Measurements from ENCODE around the gene CCDC97.
A peak's percentile ranks its signal among the peaks of the same experiment; 100 is the strongest.

Gene CCDC97

DNA sequence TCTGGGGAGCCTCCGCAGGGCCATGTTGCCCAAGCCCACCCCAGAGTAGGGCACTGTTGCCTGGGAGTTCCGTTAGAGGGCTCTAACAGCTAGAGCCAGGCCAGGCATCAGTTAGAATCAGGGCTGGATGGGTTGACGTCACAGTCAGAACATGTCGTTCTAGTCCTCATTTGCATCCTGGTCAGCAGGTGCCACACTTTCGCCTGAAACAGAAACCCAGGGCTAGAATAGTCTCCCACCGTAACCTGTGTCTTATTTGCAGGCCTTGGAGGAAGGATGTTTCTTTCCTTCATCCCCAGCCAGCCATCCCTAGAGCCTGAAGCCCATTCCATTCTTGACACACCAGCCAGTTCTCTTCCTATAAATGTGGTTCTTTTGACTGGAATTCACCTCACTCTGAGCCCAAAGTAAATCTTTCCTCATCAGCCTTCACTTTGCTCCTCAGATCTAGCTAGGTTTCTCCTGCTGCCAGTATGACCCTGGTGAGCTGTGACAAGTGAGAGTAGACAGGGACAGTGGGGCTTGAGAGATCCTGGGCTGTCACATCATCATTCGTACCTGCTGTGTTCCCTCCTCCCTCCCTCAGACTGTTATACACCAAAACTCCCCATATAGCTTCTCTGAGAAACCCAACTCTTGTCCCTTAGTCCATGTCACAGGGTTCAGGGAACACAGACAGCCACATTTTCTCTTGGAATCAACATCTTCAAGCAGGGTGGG, 12.2 kb upstream of the CCDC97 start:
- DNase-seq: peak in 14 of 51 donors; percentile 8 to 52 (median 19)

DNA sequence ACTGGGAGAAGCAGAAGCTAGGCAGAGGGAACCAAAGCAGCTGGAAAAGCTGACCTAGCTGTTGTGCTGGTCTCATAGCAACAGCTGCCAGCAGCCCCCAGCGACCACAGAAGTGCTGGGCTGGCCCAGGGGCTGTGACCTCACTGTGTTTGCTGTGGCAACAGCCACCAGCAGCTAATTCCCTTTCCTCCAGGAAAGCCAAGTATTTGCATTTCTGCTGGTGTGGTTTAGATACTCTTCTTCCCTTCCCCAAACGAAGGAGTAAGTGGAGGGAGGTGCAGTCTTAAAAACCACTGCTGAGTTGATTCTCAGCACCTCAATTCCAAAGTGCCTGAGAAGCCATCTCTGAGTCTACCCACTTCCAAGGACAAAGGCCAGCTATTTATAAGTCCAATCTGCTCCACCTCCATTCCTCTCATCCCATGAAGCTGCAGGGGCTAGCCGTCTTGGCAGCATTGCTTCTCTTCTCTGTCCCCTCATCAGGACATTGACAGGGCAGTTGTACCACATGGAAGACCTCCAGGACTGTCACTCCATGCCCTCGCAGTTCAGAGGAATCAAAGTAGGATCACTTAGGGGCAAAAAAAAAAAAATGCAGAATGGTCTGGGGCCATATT, 11.5 kb upstream of the CCDC97 start:
- DNase-seq: peak in 21 of 51 donors; percentile 8 to 52 (median 25)

DNA sequence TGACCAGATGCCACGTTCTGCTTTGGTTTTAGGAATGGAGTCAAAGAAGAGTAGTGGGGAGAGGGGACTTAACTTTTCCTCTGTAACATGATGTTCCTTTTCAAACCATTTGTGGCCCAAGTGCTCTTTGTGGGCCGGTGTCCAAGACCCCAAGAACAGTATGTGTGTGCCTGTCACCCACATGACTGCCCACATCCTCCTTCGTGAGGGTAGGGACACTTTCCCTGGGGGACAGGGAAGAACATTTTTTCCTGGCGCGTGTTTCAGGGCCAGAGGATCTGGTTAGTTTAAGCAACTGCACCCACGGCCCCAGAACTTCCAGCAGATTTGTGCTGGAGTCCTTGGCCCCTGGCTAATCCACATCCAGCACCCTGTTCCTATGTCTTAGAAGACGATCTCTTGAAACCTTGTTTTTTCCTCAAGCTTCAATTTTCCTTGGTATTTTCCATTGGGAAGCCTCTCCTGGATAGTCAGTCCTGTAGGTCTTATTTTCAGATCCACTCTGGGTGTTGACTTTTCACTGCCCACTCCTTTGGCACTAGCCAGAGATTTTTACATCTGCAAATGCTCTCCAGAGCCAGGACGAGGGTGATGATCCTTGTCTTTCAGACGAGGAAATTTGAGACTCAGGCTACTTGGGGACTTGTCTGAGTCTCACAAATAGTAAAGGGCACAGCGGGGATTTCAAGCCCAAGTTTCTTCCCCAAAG, 10.8 kb upstream of the CCDC97 start:
- peak in 5 of 51 donors; percentile 7 to 19 (median 16) for DNase-seq

DNA sequence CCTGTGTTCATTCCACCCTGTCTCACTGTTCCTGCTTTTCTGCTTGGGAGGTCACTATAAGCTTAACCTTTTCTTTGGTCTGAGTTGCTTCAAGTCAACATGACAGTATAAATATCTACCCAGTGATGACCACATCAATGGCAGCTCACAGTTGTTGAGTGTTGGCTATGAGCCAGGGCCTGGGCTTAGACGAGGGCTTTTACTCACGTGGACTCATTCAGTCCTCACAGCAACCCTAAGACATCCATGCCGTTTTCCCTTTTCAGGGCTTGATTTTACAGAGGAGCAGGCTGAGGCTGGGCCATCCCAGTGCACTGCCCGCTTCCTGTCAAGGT, 10.2 kb upstream of the CCDC97 start:
- peak in 13 of 51 donors; percentile 5 to 39 (median 13) for DNase-seq

DNA sequence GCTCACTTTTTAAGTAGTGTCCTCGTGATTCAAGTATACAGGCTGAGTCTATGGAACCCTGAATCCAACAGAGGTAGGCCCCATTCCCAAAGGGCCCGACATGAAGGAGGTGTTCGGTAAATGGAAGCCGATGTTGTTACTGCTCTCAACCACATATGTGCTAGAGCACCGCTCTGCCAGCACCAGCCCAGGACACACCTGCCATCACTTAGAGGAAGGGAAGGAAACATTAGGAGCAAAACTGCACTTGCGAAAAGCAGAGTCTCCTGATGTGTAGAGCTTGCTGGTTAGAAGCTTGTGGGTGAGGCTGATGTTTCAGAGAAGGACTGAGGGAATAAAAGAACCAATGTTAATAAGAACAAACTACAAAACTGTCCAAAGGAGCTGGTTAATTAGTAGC, 9.4 kb upstream of the CCDC97 start:
- no peak for DNase-seq

DNA sequence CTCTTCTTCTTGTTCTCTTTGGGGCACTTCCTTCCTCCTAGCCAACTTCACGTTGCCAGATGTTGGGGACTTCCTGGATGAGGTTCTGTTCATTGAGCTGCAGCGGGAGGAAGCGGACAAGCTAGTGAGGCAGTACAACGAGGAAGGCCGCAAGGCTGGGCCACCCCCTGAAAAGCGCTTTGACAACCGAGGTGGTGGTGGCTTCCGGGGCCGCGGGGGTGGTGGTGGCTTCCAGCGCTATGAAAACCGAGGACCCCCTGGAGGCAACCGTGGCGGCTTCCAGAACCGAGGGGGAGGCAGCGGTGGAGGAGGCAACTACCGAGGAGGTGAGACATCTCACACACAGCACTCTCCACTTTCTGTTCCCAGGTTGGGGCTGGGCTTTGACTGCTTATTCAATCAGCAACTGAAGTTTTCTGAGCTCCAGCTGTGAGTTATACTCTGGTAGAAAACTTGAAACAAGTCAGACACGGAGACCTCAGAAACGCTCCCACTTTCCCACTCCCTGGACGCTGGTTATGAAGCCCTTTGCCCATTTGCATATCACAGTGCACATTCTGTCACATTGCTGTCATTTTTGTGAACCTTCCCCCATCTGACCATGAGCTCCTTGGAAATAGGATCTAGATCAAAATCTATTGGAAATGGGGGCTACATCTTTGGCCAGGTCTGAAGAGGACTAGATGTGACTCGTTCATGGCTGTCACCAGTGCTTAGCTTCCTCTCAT, 7.2 kb upstream of the CCDC97 start:
- peak in 1 of 51 donors; percentile 6 for DNase-seq

DNA sequence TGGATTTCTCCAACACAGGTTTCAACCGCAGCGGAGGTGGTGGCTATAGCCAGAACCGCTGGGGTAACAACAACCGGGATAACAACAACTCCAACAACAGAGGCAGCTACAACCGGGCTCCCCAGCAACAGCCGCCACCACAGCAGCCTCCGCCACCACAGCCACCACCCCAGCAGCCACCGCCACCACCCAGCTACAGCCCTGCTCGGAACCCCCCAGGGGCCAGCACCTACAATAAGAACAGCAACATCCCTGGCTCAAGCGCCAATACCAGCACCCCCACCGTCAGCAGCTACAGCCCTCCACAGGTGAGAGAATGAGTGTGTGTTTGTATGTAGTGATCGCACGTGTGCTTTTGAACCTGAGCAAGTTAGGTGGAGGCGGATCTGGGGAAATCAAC, 6.0 kb upstream of the CCDC97 start:
- no peak for DNase-seq

DNA sequence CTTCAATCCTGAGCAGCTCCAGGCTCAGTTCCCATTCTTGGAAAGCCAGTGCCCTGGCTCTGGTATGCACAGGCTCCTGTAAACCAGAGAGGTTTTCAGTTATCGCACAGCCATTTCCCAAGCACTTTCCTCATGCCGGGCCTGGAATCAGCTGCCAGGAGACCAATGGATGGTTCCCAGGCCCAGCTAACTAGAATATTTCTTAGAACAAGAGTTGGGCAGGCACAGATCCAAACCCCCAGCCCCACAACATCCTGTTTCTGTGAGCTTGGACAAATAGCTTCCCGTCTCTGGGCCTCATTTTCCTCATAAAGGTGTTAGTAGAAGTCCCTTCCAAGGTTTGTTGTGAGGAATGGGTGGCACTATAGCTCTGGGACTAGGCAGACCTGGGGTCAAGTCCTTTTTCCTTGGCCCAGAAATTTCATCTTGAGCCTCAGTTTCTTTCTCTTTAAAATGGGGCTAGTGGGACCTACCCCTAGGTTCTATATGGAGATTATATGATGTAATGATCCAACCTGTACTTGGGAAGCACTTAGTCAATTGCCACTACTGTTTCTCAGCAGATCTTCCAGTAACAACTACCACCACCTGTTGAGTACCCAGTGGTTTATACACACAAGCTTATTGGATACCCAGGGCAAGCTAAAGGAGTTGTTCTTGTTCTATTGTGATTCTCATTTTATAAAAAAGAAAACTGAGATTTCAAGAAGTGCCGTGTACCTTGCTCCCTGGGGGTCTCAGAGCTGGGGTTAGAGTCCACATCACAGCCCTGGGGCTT, 5.1 kb upstream of the CCDC97 start:
- no peak for DNase-seq

DNA sequence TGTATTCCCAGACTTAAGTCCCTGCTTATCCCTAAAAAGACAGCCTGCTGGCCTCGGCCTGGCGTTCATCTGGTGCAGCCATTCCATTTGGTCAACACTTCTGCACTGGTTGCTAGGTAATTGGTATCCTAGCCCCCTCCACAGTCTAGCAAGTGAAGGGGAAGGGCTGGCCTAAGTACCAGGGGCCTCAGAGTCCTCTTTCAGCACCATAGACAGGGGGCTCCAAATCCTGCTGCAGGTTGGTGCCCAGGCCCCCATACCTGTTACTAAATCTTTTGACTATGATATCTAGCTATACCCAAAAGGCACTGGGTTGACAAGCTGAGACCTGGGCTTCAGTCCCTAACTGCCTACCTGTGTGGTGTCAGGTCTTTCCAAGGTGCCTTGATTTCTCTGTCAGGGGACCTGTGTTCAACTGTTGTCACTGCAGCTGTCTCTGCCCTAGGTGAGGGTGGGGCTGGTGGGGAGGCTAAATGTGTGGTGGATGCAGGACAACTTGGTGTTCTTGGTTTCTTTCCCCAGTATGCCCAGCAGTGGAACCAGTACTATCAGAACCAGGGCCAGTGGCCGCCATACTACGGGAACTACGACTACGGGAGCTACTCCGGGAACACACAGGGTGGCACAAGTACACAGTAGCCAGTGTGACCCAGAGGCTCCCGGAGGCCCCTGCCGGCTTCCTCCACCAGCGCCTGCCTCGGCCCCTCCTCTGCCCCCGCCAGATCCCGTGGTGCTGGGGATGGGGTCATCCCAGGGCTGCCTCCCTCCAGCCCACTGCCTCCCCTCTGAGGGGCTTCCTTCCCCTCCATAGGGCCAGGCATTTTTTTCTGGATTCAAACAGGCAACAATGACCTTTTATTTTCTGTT, 3.8 kb upstream of the CCDC97 start:
- no peak for DNase-seq

DNA sequence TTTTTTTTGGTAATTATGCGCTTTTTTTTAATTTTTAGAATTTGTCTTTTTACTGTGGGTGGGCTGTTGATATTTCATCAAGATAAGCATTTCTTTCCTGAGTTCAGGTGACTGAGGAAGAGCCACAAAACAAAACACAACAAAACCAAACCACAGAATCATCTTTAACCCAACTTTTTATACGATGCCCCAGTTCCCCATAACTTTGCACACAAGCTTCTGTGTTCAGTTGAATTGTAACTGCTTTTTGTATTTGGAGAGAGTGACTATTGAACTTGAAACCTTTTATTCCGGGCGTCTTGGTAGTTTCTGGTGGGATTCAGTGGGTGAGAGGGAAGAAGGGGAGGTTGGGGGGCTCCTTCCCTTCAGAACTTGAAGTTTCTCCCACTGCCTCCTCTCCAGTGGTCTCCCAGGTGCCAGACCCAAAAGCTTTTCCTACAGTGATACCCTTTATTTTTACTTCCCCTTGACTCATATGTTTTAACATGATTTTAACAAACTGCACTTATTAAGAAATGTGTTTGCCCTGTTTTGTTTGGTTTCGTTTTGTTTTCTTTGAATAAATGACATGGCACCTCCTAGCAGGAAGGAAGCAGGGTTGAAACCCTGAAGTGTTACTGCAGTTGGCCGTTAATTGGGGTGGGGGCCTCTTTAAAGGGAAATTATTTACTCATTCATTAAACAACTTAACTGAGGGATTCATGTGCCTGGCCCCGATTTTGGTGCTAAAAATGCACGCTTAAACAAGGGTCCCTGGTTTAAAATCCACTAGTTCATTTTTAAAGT, 2.7 kb upstream of the CCDC97 start:
- DNase-seq: no peak

DNA sequence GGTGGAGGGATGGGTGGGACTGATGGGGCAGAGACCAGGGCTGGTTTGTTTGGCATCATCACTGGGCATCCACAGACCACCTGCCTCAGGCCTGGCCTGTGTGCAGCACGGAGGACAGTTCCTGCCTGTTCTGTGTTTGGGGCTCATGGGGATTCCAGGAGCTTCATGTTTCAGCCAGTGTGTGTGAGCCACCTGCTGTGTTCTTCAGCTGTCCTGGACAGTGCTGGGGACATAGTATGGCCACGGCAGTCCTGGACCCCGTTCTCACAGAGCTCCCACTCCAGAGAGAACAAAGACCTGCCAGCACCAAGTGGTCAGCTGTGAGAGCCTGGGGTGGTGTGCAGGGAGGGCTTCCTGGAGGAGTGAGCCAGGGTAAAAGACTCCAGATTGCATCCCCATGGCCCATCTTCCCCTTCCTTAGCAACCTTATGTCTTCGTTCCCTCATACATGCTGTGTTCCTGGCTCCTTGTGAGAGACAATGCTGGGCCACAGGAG, 2.0 kb upstream of the CCDC97 start:
- no peak for DNase-seq

DNA sequence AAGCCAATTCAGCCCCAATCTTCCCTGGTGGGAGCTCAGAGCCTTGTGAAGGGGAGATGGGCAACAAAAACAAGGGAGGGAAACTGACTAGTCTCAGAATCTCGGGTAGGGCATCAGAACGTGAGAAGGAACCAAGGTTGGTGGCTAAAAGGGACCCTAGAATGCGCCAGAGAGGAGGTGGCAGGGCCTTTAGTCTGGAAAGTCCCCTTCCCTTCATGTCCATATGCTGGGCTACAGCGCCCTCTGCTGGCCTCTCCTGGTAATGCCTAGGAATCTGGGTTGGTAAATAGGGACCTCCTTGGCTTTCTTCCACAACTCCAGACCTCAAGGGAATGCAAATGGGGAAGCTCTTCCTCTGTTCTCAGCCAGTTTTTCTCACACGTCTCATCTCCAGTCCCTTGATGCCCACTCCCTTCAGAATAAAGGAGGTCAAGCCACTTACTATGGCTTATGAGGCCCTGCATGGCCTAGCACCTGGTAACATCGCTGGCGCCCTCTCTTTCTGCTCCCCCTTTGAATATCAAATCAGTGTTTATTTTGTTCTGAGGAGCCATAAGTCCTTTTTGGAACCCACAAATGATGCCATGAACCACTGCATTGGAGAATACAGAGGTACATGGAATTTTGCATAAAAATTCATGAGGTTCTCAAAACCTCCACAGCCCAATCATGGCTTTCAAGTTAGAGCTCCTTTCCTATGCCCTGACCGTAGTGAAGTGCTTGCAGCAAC, 1.4 kb upstream of the CCDC97 start:
- peak in 50 of 51 donors; percentile 31 to 99 (median 84) for DNase-seq

DNA sequence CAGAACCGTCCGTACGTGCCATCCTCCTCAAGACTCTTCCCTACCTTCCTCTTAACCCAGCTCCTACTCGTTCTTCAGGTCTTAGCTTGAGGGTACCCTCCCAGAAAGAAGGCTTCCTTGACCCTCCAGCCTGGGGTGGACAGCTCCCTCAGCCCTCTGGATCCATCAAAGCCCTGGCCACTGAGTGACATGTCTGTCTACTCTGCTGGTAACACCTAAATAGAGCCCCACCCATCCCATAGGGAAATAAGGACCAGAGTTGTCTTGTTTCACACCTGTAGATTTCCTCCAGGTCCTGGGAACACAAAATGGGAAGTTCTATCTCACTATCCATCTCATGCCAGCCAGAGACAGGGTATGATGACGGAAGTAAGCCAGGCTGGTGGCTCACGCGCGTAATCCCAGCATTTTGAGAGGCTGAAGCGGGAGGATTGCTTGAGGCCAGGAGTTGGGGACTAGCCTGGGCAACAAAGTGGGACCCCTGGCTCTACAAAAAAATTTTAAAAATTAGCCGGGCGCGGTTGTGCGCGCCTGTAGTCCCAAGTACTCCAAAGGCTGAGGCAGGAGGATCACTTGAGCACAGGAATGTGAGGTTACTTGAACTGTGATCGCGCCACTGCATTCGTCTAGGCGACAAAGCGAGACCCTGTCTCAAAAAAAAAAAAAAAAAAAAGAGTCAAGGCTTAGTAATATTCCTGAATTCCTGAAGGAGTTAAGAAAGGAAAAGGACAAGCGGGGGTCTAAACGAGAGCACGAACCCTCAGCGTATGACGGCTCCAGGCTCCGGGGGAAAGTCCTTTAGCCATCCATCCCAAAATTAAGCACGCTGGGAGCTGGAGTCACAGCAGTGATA, 566 bp upstream of the CCDC97 start:
- peak in 10 of 51 donors; percentile 8 to 47 (median 34) for DNase-seq

DNA sequence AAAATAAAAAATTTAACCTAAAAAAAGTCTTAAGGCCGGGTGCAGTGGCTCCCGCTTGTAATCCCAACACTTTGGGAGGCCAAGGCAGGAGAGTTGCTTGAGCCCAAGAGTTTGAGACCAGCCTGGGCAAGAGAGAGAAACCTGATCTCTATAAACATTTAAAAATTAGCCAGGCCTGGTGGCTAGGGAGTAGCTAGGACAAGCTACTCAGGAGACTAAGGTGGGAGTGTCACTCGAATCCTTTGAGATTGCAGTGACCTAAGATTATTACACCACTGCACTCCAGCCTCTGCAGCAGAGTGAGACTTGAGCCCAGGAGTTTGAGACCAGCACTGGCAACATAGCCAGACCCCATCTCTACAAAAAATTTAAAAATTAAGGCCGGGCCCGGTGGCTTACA, 1.1 kb downstream of the CCDC97 start:
- DNase-seq: no peak

DNA sequence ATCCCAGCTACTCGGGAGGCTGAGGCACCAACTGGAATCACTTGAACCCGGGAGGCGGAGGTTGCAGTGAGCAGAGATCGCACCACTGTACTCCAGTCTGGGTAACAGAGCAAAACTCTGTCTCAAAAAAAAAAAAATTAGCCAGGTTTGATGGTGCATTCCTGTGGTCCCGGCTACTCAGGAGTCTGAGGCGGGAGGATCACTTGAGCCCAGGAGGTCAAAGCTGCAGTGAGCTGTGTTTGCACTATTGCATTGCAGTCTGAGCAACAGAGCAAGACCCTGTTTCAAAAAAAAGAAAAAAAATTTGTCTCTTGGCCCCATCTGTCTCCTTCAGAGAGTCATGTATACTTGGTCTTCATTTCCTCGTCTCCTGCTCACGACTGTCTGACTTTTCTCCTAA, 1.6 kb downstream of the CCDC97 start:
- DNase-seq: no peak

DNA sequence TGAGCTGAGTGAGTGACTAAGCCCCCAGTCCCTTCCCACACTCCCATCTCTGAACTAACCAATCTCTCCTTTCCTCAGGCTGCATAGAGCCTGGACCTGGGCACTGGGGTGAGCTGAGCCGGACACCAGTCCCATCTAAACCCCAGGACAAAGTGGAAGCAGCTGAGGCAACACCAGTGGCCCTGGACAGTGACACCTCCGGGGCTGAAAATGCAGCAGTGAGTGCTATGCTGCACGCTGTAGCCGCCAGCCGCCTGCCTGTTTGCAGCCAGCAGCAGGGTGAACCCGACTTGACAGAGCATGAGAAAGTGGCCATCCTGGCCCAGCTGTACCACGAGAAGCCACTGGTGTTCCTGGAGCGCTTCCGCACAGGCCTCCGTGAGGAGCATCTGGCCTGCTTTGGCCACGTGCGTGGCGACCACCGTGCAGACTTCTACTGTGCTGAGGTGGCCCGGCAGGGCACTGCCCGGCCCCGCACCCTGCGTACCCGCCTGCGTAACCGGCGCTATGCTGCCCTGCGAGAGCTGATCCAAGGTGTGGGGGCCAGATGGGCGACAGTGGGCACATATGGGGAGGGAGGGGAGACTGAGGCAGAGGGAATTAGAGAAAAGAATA, 6.4 kb downstream of the CCDC97 start:
- DNase-seq: no peak
